Measurements from ENCODE around the gene CRIP3.
A peak's percentile ranks its signal among the peaks of the same experiment; 100 is the strongest.

CRIP3 gene

DNA sequence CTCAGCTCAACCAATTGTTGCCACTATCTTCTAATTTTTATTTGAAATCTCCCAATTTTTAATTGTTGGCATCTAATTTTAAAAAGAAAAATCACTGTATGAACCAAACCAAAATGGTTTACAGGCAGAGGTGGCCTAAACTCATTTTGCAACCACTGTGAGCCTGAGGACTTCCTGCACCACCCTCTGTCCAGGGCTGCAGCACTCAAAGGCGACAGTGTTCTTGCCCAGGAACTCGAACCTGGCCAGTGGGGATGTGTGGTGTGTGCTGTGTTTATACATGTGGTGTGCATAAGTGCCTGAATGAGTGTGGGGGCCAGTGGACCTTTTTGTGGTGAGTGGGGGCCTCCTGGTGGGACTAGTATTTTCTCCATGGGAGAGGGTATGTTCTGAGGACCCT is 34.9 kb downstream of the CRIP3 start:
- DNase-seq (ENCODE audit: low spot score), result no peak

- no peak for DNase-seq (ENCODE audit: low spot score)
These were observed 36.7 kb downstream of the CRIP3 start for GRCh38 chr6:43271944-43272343.

DNA sequence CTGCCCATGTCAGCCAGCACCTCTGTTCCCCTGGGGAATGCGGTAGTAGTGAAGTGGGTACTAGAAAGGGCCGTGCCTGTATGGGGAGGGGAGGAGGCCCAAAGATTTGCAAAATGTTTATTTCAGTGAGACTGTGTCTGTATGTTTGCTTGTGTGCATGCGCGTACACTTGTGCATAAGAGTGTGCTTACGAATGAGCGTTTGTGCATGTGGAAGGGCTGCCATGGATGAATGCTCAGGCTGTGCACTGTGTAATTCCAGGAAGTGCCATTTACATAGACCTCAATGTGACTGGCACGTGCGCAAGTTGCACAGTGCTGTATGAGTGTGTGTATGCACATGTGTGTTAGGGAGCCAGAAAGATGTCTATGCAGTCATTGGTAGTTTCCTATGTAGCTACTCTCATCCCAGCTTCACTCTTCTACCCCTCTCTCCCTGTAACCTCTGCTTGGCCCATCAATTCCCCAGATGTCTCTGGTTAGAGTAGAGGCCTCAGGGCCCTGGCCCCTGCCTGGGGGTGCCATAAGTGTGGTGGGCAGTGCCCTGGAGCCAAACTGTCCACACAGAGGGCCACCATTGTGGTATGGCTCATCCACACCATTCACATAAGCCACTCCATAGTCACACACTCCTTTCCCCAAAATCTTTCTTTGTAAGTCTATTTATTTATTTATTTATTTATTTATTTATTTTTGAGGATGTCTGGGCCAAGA is 37.4 kb downstream of the CRIP3 start:
- no peak for DNase-seq (ENCODE audit: low spot score)

- no peak for DNase-seq (ENCODE audit: low spot score)
These were observed 39.2 kb downstream of the CRIP3 start for GRCh38 chr6:43269273-43270007.

- no peak for DNase-seq (ENCODE audit: low spot score)
These were observed 39.8 kb downstream of the CRIP3 start for GRCh38 chr6:43268782-43269272.

- DNase-seq (ENCODE audit: low spot score), result no peak
These were observed 40.3 kb downstream of the CRIP3 start for GRCh38 chr6:43268355-43268700.

- DNase-seq (ENCODE audit: low spot score), result no peak
These were observed 40.8 kb downstream of the CRIP3 start for GRCh38 chr6:43267619-43268354.

DNA sequence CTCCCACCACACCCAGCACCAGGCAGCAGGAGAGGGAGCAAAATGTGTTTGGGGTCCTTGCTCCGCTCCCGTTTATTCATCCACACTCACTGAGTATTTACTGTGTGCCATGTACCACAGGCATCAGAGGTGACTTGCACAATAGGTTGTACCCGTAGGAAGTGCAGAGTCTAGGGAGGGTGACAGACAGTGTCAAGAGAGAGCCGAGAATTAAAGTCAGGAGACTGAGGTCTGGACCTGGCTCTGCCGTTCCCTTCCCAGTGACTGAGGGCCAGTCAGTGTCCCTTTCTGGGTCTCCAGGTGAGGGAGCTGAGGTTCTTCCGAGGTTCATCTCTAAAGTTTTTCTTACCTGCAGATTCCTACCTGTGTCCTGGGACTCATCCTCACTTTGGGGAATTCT is 43.1 kb downstream of the CRIP3 start:
- DNase-seq (ENCODE audit: low spot score), result no peak

DNA sequence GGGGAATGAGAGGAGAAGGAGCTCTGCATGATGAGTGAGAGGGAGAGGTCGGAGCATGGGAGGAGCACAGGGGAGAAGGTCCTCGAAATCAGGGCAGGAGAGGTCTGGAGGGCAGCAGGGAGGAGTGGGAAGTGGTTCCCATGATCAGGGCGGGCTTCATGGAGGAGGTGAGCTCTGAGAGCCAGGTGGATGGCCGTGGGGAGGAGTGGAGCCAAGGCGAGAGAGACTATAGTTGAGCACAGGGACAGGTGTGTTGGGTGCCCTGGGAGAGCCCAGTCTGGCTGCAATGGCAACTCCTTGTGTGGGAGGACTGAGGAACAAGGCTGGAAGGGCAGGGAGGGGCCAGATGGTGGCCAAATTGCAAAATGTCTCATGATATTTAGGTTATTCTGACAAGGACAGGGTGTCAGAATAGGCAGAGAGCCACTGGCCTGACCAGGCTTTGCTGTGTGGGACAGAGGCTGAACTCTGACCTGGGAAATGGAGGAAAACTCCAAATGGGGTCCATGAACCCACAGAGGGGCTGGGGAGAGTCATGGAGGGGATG is 44.0 kb downstream of the CRIP3 start:
- no peak for DNase-seq (ENCODE audit: low spot score)

GRCh38 chr6:43263314-43264178 is 45.1 kb downstream of the CRIP3 start:
- DNase-seq (ENCODE audit: low spot score), result peak; percentile 55

DNA sequence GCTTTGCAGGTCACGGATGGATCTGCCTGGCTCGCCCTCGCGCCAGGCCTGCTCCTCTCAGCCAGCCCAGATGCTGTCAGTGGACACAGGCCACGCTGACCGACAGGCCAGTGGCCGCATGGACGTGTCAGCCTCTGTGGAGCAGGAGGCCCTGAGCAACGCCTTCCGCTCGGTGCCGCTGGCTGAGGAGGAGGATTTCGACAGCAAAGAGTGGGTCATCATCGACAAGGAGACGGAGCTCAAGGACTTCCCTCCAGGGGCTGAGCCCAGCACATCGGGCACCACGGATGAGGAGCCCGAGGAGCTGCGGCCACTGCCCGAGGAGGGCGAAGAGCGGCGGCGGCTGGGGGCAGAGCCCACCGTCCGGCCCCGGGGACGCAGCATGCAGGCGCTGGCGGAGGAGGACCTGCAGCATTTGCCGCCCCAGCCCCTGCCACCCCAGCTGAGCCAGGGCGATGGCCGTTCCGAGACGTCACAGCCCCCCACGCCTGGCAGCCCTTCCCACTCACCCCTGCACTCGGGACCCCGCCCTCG is 45.8 kb downstream of the CRIP3 start:
- DNase-seq (ENCODE audit: low spot score), result no peak

- DNase-seq (ENCODE audit: low spot score), result no peak
These were observed 46.4 kb downstream of the CRIP3 start for GRCh38 chr6:43262000-43262779.

DNA sequence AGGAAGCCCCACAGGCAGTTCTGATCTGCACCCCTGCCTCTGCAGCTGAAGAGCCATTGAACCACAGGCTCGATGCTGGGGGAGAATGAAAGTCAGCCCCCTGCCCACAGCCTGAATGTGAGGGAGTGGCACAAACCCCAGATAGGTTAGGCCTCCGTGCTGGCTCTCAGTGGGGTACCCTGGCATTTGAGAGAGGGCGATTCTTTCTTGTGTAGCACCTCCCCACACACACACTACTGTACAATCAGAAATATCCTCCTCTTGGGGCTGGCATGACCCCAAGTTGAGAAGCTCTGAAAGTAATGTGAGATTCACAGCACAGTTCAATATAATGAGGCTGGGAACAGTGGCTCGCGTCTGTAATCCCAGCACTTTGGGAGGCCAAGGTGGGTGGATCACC is 47.4 kb downstream of the CRIP3 start:
- DNase-seq (ENCODE audit: low spot score), result no peak

- DNase-seq (ENCODE audit: low spot score), result no peak
These were observed 47.8 kb downstream of the CRIP3 start for GRCh38 chr6:43260791-43261190.

DNA sequence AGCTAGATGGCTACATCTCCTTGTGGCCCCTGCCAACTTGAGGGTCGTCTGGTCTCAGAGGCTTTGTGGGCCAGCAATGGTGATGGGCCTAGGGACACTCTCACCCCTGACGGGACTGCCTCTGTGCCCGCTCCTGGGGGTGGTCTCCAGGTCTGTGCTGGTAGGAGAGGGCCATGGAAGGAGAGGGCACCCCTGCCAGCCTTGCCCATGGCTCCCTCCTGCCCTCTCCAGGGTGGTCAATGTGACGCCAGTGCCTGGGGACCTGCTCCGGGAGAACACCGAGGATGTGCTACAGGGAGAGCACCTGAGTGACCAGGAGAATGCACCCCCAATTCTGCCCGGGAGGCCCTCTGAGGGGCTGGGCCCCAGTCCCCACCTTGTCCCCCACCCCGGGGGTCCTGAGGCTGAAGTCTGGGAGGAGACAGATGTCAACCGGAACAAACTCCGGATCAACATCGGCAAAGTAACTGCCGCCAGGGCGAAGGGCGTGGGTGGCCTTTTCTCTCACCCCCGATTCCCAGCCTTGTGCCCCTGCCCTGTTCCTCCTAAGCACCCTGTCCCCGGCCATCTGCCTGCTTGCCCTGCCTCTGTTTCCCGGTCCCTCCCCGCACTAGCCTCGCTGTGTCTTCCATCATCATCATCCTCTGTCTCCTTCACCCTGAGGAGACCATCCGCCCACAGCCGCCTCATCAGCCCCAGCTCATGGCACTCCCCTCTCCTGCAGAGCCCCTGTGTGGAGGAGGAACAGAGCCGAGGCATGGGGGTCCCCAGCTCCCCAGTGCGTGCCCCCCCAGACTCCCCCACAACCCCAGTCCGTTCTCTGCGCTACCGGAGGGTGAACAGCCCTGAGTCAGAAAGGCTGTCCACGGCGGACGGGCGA is 49.6 kb downstream of the CRIP3 start:
- DNase-seq (ENCODE audit: low spot score), result no peak

- DNase-seq (ENCODE audit: low spot score), result no peak
These were observed 50.4 kb downstream of the CRIP3 start for GRCh38 chr6:43258180-43258579.

- DNase-seq (ENCODE audit: low spot score), result no peak
These were observed 51.1 kb downstream of the CRIP3 start for GRCh38 chr6:43257367-43258145.

GRCh38 chr6:43256670-43257366 is 51.8 kb downstream of the CRIP3 start:
- DNase-seq (ENCODE audit: low spot score), result no peak
